Testis (tissue), 3 donors: Measurements from ENCODE around the gene ARID5B. TPM values are rescaled to one million over a fixed set of nuclear protein-coding genes. Genes with fewer than 3 reads are reported as not detected.

Experiments
- DNase-seq: peaks from one replicate; pipeline ENCODE4 v3.0.0-alpha.2; 2019
- H3K27ac ChIP-seq, 2 donors: fragments of 200-600 bp; sonication (generic); one replicate each; pipeline ENCODE4 v1.5.1; 2019
- H3K27me3 ChIP-seq: fragments of 200-600 bp; sonication (generic); one replicate; pipeline ENCODE4 v1.5.1; 2019
- H3K36me3 ChIP-seq: fragments of 200-600 bp; sonication (generic); one replicate; pipeline ENCODE4 v1.5.1; 2017; ENCODE audit warnings: low read depth; ENCODE audit errors: missing control alignments
- H3K4me1 ChIP-seq: fragments of 200-600 bp; sonication (generic); one replicate; pipeline ENCODE4 v1.5.1; 2019
- H3K4me3 ChIP-seq, 2 donors: fragments of 200-600 bp; sonication (generic); one replicate each; pipeline ENCODE4 v1.5.1; 2017 to 2019
- H3K9me3 ChIP-seq: fragments of 200-600 bp; sonication (generic); one replicate; pipeline ENCODE4 v1.5.1; 2017
- CTCF ChIP-seq, 3 experiments: fragments of 450-650 bp in 2 of 3; fragments of 200-600 bp in 1 of 3; sonication (generic) in 1 of 3; IDR thresholded peaks; one replicate each; pipeline ENCODE4 v1.5.1; 2016 to 2019; ENCODE audit warnings: antibody characterized with exemption in 3 of 3, mild to moderate bottlenecking in 2 of 3, moderate library complexity in 1 of 3
- POLR2A ChIP-seq: fragments of 450-650 bp; IDR thresholded peaks from one replicate; pipeline ENCODE4 v1.6.1; 2017; ENCODE audit warnings: antibody characterized with exemption, mild to moderate bottlenecking, moderate library complexity
- WGBS, 2 donors: methylation state at CpG; one replicate each; pipeline ENCODE4 v1.1.5; 2018; 5-methylcytosine and 5-hydroxymethylcytosine counted together
- intact Hi-C: fragments of 100-400 bp; cut with DNase I; formaldehyde crosslinking; loops from one replicate; pipeline ENCODE4 v1.15.1; 2023; ENCODE audit warnings: low total_unique reads
- polyA plus RNA-seq: library from polyadenylated mRNA; stranded (reverse); fragments of 350-450 nt; fragmentation: Illumina TruSeq; extraction: RNeasy Lipid Tissue Mini Kit (QIAGEN cat#74804); gene quantifications from one replicate; pipeline ENCODE4 v1.2.3, GENCODE V29; 2014; ENCODE audit warnings: low read depth, low replicate concordance; ENCODE audit not compliant: insufficient read depth
- total RNA-seq, 2 donors: library from RNA; depleted of rRNA; stranded (reverse); fragments of >200 nt; gene quantifications; one replicate each; pipeline ENCODE4 v1.2.3, GENCODE V29; 2016

ARID5B gene
- total and polyA plus RNA-seq, 3 donors from 2014 or later = 14.3 to 73.6 (median 52.1) TPM

- H3K4me3 ChIP-seq = no peak overlapping the region
- WGBS, 2 donors = 64 to 77% methylated on average over 2 of the region's 2 CpGs
- H3K36me3 ChIP-seq = no peaks in the 10 kb centered on the region
- intact Hi-C loops = no loop called here
- H3K9me3 ChIP-seq = no peaks in the 10 kb centered on the region
- H3K27ac ChIP-seq = no peak overlapping the region
- no peak for DNase-seq
- no peaks in the 10 kb centered on the region for H3K4me1 ChIP-seq
- TF ChIP-seq POLR2A (no peak), CTCF (IDR thresholded peaks at IDR 0.05) (no peak)
- no peaks in the 10 kb centered on the region for H3K27me3 ChIP-seq
These were observed 127.9 kb downstream of the ARID5B start for GRCh38 chr10:62029401-62029800.

- no peak overlapping the region for H3K4me3 ChIP-seq
- no peaks in the 10 kb centered on the region for H3K36me3 ChIP-seq
- DNase-seq = no peak
- 93% methylated on average over 2 of the region's 2 CpGs for WGBS, 2 donors
- no peak for TF ChIP-seq POLR2A
- H3K27me3 ChIP-seq = no peaks in the 10 kb centered on the region
- intact Hi-C loops = no loop called here
- no peaks in the 10 kb centered on the region for H3K4me1 ChIP-seq
- H3K9me3 ChIP-seq = no peaks in the 10 kb centered on the region
- no peak overlapping the region for H3K27ac ChIP-seq
These were observed 130.0 kb downstream of the ARID5B start for GRCh38 chr10:62031507-62031906.

- Histone ChIP-seq H3K27me3 (no peaks in the 10 kb centered on the region), H3K4me1 (no peaks in the 10 kb centered on the region), H3K27ac (no peak overlapping the region), H3K9me3 (no peaks in the 10 kb centered on the region), H3K4me3 (no peak overlapping the region), H3K36me3 (no peaks in the 10 kb centered on the region)
- no peak for DNase-seq
- intact Hi-C loops = no loop called here
- WGBS, 2 donors = 94 to 98% methylated on average over 3 of the region's 3 CpGs
- TF ChIP-seq CTCF (IDR thresholded peaks at IDR 0.05) (no peak), POLR2A (no peak)
These were observed 131.6 kb downstream of the ARID5B start for GRCh38 chr10:62033125-62033524.

- Histone ChIP-seq H3K9me3 (no peaks in the 10 kb centered on the region), H3K4me1 (peaks cover 8% of the 10 kb centered on the region), H3K27ac (no peak overlapping the region), H3K27me3 (no peaks in the 10 kb centered on the region), H3K4me3 (no peak overlapping the region), H3K36me3 (no peaks in the 10 kb centered on the region)
- intact Hi-C loops = no loop called here
- no peak for DNase-seq
- TF ChIP-seq CTCF (IDR thresholded peaks at IDR 0.05) = no peak
- TF ChIP-seq POLR2A = no peak
- WGBS, 2 donors = 90 to 94% methylated on average over 7 of the region's 7 CpGs
These were observed 132.7 kb downstream of the ARID5B start for GRCh38 chr10:62034096-62034640.

GRCh38 chr10:62036186-62037081 lies 134.9 kb downstream of the ARID5B start:
- peaks cover 8% of the 10 kb centered on the region for H3K4me1 ChIP-seq
- TF ChIP-seq POLR2A (no peak), CTCF (IDR thresholded peaks at IDR 0.05) (no peak)
- no peaks in the 10 kb centered on the region for H3K9me3 ChIP-seq
- DNase-seq = no peak
- no peaks in the 10 kb centered on the region for H3K36me3 ChIP-seq
- no peak overlapping the region for H3K4me3 ChIP-seq
- no peaks in the 10 kb centered on the region for H3K27me3 ChIP-seq
- H3K27ac ChIP-seq = no peak overlapping the region
- intact Hi-C loops = loop anchor here (5.0 kb wide), 1 partner anchor 206 kb away; no protein-coding TSS in a partner anchor
- WGBS, 2 donors = 89 to 93% methylated on average over 11 of the region's 11 CpGs
